Hypothalamus (tissue), 51 donors: ENCODE measurements around the gene VPS41.
A peak's percentile ranks its signal among the peaks of the same experiment; 100 is the strongest.

ENCODE experiments used
- DNase-seq, 51 donors: peaks; one replicate each; lab custom pipeline; 2025; lab: John Stamatoyannopoulos, UW

The VPS41 gene

DNA sequence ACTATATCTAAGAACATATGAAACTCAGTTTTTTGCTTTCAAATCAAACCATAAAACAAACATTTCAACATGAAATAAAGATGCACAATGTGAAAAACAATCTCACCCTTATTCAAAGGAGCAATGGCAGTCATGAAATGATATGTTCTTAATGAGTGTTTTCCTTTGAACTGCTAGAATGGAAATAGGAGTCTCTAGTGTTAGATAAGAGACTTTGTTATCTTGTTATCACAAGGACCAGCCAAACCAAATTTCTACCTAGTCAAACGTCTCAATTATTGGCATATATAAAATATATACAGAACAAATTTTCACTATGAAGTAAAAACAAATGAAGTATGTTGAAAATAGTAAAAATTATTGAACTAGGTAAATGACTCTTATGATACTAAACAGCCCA lies 1.2 kb downstream of the VPS41 start:
- no peak for DNase-seq

DNA sequence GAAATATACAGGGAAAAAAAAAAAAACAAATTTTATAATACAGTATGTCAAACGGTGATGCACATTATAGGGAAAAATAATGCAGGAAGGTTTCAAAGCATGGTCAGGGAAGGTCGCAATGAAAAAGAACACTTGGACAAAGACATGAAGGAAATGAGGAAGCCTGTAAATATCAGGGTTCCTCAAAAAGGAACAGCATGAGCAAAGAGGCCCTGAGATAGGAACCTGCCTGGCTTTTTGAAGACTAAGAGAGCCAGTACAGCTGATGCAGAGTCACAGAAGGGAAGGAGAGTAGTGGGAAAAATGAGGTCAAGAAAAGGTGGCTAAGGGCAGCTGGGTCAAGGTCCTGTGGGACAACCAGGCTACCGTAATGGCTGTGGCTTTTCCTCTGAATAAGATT lies 1.9 kb downstream of the VPS41 start:
- DNase-seq: no peak

DNA sequence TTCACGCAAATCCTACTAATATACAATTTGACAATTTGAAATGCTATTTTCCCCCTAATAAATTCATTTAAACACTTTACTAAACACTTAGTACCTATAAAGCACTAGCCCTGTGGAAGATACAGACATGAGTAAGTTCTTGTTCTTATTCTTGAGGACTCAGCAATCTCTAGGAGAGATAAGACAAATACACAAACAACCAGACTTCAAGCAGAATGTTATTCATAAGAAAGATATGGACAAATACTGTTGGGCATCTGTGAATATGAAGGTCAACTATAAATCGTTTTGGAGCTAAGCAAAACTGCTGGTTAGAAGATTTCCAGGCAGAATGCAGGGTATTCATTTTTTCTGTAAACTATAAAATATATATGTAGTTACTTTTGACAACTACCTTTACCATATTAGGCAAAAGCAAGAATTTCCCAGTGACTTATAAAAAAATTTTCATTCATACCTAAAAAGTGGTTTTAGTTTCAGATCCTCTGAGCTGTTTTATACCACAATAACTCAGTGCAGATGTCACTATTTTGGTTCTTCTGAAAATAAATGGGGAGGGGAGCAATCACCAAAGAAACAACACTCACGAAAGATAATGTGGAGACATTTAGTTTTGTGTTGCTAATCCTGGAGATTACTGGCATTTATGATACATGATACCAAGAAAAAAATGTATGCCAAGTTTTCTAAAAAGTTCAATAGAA lies 3.8 kb downstream of the VPS41 start:
- DNase-seq: no peak

DNA sequence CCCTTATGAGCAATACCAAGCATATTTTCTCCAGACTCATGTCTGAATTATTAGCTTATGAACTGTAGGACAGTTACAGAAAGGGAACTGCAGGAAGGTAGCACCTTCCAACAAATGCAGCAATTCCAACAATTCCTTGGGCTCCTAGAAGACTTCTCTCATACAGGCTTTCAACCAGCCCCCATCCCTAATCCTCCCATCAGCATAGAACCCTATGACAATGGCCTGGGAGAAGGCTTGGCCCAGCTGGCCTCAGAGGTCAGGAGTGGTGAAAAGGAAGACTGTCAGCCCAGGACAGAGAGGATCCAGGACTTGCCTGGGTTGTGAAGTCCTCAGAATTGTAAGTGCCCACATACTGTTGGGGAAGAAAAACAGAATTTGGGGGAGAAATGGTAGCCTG lies 5.9 kb downstream of the VPS41 start:
- DNase-seq: no peak

DNA sequence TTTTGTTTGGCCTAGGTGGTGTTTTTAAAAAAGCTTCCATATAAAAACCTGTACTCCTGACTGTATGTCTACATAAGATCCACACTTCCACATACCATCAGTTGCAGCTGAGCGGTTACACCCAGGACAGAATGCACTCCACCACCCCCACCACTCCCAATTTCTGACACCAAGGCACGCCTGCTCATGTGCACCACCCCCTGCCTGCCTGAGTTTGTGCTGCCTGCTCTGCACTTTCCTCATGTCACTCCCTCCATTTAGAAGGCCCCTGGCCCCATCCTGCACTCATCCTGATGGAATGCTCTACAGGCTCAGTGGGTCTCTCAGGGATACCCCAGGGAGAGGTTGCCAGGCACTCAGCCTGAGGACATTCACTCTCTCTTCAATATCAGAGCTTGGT lies 6.5 kb downstream of the VPS41 start:
- no peak for DNase-seq

DNA sequence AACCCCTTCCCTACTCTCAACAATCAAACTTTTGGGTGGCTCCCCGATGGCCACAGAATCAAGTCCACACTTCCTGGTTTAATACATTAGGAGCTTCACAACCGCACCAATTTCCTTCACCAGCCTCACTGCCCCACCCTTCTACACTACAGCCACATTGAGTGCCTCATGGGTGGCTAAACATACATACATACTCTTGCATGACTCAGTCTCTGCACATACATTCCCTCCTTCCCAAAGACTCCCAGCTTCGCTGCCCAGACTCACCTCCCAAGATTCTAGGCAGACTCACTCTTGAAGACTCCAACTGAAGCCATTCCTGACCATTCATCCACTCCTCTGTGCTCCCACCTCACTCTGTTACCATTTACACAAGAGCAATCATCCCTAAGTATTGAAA lies 15.9 kb downstream of the VPS41 start:
- DNase-seq: no peak

DNA sequence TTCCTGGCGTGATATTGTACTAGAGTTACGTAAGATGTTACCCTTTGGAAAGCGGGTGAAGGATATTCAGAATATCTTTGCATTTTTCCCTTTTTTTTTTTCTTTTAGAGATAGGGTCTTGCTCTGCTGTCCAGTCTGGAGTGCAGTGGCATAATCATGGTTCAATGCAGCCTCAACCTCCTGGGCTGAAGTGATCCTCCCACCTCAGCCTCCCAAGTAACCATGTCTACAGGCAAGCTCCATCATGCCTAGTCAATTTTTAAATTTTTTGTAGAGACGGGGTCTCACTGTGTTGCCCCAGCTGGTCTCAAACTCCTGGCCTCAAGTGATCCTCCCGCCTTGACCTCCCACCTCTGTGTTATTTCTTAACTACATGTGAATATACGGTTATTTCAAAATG lies 18.4 kb downstream of the VPS41 start:
- DNase-seq: no peak

DNA sequence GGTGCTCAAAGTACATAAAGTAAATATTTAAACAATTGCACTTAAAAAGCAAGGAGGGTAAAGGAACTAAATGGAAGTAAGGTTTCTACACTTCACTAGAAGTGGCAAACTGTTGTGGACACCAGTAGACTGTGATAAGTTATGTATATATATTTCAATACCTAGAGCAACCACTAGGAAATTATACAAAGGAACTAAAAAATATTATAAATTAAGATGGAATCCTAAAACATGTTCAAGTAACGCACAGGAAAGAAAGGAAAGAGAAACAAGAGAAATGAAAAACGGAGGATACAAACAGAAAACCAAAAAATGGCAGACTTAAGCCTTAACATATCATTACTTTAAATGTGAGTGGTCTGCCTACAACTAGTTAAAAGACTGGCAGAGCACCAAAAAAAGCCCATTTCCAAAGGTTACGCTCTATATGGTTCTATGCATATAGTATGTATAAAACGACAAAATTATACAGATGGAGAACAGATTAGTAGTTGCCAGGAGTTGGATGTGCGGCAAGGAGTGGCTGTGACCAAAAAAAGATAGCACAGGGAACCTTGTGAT lies 19.0 kb downstream of the VPS41 start:
- DNase-seq: no peak

DNA sequence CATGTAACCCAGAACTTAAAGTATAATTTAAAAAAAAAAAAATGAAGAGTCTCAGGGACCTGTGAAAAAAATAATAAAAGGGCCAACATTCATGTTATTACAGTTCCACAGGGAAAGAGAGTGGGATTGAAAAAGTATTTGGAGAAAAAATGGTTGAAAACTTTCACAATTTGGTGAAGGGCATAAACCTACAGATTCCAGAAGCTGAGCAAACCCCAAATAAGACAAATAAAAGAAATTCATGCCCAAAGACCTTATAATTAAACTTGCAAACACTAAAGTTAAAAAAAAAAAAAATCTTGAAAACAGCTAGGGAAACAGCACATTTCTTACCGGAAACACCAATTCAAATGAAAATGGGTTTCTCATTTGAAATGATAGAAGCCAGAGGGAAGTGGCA lies 19.9 kb downstream of the VPS41 start:
- no peak for DNase-seq

DNA sequence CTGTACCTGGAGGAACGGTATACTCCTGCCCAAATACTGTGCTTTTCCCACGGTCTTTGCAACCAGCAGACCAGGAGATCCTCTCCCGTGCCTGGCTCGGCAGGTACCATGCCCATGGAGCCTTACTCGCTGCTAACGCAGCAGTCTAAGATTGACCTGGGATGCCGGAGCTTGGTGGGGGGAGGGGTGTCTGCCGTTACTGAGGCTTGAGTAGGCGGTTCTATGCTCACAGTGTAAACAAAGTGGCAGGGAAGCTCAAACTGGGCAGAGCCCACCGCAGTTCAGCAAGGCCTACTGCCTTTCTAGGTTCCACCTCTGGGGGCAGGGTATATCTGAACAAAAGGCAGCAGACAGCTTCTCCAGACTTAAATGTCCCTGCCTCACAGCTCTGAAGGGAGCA lies 22.7 kb downstream of the VPS41 start:
- DNase-seq: no peak

DNA sequence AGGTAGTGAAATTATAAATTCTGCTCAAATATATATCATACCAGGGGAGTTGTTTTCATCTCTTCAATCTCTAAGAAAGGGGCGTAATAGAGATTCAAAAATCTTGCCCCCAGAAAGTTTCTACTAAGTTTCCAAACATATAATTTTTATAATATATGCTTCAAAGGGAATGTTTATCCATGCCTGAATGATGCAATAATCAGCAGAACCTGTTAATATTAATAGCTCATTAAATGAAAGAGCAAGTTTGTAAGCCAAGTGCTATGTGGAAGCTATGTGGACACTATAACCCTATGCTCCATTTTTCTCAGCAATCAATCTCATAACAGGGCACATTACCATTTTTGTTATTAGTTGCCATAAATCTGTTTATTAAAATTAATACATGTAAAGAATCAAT lies 25.3 kb downstream of the VPS41 start:
- no peak for DNase-seq

DNA sequence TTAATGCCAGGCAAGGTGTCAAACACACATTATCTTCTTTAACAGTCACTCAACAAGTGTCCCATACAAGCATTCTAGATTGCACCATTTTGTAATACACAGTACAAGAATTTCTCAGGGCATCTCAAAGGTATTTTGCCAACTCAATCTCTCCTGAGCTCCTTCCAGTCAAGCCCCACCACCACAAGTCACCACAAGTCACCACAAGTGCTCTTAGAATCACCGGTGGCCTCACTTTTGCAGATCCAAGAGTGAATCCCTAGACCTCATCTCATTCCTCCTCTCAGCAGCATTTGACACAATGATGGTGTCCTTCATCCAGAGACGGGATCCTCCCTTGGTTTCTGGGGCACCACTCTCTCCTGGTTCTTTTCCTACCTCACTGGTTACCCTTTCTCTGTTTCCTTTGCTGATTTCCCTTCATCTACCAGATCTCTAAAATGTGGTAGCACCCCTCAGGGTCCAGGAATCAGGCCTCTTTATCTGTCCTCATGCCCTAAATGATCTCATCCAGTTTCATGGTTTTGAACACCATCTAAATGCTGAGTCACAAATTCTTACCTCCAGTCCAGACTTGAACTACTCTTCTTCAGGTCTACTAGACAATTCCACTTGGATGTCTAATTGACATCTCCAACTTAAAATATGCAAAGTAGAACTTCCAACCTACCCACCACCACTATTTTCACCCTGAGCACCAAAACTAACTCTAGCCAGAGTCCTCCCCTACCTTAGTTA lies 26.9 kb downstream of the VPS41 start:
- DNase-seq: no peak

DNA sequence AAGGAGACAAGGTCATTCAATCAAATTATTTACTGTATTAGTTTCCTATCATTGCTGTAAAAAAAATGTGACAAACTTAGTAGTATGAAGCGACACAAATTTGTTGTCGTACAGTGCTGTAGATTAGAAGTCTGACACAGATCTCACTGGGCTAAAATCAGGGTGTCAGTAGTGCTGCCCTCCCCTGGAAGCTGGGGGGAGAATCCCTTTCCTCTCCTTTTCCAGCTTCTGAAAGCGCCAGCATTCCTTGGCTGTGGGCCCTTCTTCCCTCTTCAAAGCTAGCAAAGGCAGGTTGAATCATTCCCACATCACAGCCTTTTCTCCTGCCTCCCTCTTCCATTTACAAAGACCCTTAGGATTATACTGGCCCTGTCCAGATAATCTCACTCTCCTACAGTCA lies 28.0 kb downstream of the VPS41 start:
- peak in 6 of 51 donors; percentile 1 to 21 (median 5) for DNase-seq

DNA sequence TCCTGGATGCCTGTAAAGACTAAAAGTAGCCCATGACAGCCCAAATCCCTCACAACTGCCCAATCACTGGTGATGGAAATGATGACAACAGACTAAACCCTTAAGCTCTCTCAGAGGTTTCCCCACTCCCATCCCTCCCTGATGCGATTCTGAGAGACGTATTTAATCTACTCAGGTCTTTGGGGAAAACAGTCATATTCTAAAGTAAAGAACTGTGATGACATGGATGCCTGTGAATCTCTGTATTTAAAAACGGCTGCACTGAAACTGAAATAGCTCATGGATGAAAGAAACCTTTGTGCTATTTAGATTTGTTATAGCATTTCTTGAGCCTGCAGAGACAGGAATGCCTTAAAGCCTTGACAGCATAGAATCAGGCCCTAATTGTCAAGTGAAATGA lies 28.5 kb downstream of the VPS41 start:
- peak in 2 of 51 donors; percentile 4 to 28 for DNase-seq

DNA sequence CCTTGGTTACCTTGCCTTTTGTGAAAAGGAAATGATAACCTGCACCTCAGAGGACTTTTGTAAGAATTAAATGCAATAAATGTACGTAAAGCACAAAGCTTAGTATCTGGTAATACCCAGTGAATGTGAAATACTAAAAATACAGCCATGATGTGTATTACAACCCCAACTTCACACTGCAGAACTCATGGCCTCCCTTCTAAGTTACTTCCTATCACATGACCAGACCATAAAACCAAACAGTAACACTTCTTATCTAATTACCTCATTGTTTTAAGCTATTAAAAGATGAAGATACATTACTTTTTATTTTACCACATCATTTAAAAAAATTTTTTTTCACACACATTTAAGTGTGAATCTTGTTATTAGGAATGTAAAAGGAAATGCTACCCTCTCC lies 29.0 kb downstream of the VPS41 start:
- DNase-seq: no peak

DNA sequence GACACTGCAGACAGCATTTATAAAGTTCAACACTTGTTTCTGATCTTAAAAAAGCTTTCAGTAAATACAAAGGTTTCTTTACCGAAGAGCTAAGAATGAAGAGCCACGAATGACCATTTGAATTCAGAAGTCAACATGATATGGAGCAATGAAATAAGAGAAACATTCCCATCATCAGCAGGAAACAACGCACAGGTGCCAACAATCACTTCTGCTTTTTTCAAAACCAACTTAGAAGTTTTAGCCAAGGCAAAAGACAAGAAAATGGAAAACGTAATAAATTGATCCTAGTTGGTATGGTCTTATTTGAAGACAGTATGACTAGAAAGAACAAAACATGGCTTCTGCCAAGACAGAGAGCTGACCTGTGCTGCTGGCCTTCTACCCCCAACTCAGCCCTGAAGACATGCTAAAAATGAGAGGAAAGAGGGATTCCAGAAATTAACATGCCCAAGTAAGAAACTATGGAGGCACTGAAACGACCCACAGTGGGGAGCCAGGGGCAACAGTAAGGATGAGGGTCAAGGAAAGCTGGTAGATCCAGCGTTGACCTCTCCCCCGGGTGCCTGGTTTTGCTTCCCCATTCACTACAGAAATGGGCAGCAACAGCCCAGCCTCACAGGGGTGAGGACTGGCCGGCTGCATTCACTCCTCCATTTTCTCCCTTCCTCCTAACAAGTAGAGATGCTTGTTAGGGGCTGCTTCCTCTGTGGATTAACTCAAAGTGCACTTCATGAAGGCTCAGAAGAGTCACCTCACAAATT lies 30.1 kb downstream of the VPS41 start:
- no peak for DNase-seq

DNA sequence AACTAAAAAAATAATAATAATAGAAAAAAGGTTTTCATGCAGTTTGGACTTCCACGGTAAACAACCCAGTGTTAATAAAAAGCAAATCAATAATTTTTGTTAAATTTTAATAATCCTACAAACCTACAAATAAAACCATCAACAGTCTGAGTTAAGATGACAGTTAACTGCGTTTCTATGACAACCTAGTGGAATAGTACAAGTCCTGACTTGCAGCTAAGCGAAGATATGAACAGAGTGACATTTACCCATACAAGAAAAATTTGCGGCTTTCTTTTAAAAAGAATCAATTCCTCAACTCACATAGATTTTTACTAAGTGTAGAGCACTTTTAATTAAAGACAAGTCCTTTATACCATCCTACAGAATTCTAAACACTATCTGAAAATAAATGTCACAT lies 35.6 kb downstream of the VPS41 start:
- no peak for DNase-seq

DNA sequence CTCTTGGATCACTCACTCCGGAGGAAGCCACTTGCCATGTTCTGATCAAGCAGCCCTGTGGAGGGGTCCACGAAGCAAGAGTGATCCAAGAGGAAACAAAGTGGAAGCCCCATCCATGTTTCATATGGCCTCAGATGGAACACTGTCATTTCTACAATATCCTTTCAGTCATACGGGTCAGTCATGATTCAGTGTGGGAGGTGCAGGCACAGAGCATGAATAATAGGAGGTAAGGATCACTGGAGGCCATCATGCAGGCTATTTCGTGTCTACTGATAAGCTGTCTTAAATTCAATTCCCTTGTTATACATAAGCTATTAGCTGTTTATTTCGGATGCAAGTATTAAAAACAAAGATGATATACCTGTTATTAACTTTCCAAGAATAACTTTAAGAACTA lies 36.8 kb downstream of the VPS41 start:
- no peak for DNase-seq

DNA sequence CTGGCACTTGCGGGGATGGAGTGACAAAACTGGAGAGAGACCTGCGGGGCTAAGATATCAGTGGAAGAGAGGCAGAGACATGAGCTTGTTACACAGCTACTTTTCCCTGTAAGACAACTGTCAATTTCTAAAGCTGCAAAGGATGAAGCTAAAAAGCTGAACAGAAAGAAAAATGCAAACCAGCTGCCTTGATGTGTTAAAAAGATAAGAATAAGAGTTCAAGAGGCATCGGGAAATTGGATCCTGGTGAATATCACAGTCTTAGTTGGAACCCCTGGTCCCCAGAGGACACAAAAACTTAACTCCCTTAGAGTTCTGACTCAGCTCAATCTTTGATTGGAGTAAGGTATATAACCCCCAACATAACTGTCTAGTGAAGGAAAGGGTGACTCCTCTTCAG lies 38.8 kb downstream of the VPS41 start:
- DNase-seq: no peak

DNA sequence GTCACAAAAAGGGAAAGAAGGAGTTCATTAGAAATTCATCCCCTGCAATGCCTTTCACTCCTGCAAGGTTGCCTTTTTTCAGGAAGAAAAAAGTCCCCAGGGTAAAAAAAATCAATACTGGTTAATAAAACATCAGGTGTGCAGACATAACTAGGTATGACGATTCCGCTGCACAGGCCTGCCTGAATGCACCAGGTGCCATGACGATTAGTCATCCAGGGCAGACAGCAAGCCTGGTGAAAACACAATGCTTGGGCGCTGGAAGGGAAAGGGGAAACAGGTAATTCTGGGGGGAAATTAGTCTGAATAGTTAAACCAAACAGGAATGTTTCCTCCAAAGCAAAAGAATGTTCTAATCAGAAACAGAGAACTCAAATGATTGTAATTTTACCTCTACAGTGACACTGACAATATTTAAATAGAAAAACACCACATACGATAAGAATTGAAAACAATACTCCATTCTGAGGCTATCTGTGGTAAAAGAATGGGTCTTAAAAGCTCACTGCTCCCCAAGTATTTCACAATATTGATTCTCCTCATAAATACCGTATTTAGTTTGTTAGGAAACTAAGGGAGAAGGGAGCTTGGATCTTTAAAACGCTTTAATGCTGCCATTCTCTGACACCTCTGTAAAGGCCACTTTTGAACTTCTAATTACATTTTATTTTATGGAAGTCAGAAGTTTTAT lies 45.2 kb downstream of the VPS41 start:
- DNase-seq: peak in 1 of 51 donors; percentile 8

DNA sequence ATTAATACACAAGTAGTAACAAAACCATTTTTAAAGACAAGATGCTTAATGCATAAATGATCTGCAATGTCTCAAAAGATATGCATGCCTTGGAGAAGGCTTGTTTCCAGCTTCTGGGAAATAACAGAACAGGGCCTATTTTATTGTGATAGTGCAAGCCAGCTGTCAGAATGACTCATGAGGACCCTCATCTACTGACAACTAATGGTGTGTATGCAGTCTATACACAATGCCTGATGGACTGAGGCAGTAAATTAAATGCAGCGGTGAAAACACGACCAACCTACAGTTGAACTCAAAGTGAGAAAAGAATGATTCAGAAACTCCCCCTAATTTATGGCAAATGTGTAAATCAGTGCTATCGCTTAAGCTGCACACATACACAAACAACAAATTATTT lies 46.3 kb downstream of the VPS41 start:
- no peak for DNase-seq
